Transverse colon (tissue), 4 donors: ENCODE results near the gene OR56A4.

Source experiments
- POLR2A ChIP-seq: fragments of 450-650 bp; IDR thresholded peaks from one replicate; pipeline ENCODE4 v1.6.1; 2016; ENCODE audit warnings: antibody characterized with exemption, mild to moderate bottlenecking, moderate library complexity
- POLR2AphosphoS5 ChIP-seq, 3 donors: sonication (generic); formaldehyde crosslinking; IDR thresholded peaks; one replicate each; pipeline ENCODE4 v1.6.1; 2016; ENCODE audit warnings: antibody characterized with exemption in 3 of 3
- TF ChIP-seq, protein P1 (sequence below), 5 experiments: fragments of 200-600 bp in 3 of 5; fragments of 450-650 bp in 2 of 5; sonication (generic) in 3 of 5; IDR thresholded peaks; 1 replicate in 2 of 5; 2 replicates in 3 of 5; pipeline ENCODE4 v1.5.1; 2016 to 2017; ENCODE audit warnings: antibody characterized with exemption in 5 of 5, inconsistent platforms in 3 of 5, mild to moderate bottlenecking in 2 of 5, moderate library complexity in 1 of 5

DNA sequence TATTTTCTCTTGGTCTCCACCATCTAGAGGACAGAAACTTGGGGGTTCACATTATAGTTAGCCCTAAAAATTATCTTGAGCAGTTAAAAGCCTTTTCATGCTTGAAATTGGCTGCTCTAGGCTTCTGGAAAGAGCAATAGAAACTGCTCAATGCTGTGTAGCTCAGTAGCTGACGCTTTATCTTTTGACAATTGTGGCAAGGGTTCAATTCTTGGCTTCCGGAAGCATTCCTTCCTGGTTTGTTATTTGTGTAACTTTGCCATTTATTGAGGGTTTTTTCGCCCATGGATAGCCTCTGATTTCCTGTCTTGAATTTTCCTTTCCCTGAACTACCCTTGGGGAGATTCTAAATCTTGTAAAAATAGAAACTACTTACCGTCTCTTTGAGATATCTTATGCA lies 34.1 kb upstream of the OR56A4 start:
- TF ChIP-seq, protein P1, sequence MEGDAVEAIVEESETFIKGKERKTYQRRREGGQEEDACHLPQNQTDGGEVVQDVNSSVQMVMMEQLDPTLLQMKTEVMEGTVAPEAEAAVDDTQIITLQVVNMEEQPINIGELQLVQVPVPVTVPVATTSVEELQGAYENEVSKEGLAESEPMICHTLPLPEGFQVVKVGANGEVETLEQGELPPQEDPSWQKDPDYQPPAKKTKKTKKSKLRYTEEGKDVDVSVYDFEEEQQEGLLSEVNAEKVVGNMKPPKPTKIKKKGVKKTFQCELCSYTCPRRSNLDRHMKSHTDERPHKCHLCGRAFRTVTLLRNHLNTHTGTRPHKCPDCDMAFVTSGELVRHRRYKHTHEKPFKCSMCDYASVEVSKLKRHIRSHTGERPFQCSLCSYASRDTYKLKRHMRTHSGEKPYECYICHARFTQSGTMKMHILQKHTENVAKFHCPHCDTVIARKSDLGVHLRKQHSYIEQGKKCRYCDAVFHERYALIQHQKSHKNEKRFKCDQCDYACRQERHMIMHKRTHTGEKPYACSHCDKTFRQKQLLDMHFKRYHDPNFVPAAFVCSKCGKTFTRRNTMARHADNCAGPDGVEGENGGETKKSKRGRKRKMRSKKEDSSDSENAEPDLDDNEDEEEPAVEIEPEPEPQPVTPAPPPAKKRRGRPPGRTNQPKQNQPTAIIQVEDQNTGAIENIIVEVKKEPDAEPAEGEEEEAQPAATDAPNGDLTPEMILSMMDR (IDR thresholded peaks at IDR 0.05) = no peak
- TF ChIP-seq POLR2A = no peak
- no peak for TF ChIP-seq POLR2AphosphoS5 (IDR thresholded peaks at IDR 0.05)
